ENCODE results near the gene RAI1. TPM values are rescaled to one million over a fixed set of nuclear protein-coding genes. Genes with fewer than 3 reads are reported as not detected.

RAI1 gene
- total RNA-seq, 1 experiment from 2014 or later = 13.1 TPM

DNA sequence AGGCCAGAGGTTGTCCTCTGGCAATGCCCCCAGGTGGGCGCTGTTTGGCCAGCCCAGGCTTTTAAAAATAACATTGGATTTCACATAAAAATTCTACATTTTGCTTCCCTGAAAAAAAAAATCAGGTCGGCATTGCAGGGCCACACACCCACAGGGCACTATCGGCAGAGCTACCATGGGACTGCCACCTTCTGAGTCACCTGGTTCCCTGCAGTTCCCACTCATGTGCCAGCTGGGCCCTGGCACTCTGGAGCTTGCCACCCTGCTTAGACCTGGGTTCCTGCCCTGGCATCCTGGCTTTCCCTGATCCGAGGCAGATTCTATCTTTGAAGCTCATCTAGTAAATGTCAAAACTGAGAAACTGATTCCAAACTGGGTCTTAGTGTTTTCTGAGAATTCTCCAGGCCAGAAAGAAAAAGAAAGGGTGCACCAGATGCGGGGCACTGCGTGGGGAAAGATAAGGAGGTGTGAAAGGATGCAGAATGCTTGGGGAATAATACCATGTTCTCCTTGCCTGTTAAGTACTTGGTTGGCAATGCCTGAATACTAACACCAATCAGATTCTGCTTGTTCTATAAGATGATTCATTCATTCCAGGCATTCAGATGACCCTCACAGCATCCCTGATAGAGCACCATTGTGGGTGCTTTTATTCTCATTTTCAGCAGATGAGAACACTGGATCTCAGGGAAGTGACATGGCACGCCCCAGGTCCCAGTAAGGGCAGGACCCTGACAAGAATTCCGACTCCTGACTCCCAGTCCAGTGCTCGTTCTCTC lies 51.8 kb downstream of the RAI1 start:
- DNase-seq (ENCODE audit: low read depth) = peak; percentile 62

- DNase-seq (ENCODE audit: low read depth) = no peak
Measured at GRCh38 chr17:17736205-17737183, 55.2 kb downstream of the RAI1 start.

DNA sequence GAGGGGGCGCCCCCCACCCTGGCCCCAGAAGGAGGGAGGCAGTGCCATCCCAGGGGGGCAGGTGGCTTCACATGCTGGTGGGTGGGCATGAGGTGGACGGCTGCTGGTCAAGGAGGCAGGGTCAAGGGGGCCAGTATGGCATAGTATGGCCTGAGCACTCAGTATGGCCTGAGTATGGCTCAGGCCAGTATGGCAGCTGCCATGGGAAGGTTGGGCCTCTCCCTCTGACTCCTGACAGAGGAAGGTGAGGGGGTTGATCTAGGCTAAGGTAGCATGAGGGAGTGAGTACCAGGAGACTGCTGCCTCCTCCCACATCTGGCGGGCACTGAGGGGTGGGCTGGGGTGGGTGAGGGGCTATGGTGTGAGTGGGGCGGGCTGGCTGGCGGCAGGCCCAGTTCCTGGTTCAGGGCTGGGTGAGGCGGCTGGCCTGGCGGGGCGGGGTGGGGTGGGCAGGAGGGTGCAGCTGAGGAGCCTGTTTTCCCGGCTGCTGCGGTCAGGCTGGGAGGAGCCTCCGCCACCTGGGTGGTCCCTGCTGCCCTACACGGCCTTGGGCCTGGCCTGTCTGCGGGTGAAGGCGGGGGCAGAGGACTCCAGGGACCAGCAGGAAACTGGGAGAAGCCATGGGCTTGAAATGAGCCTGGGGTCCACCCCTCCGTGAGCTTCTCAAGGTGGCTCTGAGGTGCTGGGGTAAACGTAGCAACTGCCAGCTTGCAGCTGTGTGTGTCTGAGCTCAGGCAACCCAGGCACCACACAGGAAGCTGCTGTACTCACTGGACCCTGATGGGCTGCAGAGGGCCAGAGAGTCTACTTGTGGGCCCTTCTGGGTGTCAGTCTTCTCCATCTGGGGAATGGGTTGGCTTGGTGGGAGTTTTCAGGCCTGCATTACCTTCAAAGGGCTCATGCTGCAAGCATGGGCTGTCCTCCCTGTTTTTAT lies 57.0 kb downstream of the RAI1 start:
- DNase-seq (ENCODE audit: low read depth) = no peak

- DNase-seq (ENCODE audit: low read depth) = peak; percentile 27
Measured at GRCh38 chr17:17738901-17739300, 57.6 kb downstream of the RAI1 start.

DNA sequence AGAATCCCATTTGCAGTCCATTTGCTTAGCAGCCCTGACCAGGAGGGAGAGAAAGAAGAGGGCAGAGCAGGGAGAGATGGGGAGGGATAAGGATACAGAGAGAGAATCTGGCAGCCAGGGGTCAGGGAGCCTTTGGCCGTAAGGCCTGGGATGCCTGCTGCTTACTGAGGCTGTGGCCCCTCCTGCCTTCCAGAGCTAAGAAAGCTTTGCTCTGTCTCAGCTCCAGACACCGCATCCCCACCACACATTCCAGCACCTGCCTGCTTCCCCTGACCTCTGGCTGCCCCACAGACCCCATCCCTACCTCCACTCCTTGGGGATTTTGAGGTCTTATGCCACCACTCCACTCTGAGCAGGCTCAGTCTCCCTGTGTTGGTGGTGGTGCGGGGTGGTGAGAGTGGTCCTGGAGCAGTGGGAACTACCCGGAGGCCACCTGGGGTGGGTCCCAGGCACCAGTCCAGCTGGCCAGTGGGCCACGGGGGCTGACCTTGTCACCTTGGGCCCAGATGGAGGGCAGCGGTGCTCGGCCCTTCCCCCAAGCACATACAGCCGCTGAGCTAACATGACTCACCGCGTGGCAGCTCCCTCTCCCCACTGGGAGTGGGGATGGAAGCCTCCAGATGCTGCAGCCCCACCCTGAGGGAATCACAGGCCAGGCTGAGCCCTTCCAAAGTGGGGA lies 58.3 kb downstream of the RAI1 start:
- peak; percentile 60 for DNase-seq (ENCODE audit: low read depth)

- DNase-seq (ENCODE audit: low read depth) = no peak
Measured at GRCh38 chr17:17740615-17741348, 59.5 kb downstream of the RAI1 start.

- DNase-seq (ENCODE audit: low read depth) = no peak
Measured at GRCh38 chr17:17741349-17742023, 60.2 kb downstream of the RAI1 start.

DNA sequence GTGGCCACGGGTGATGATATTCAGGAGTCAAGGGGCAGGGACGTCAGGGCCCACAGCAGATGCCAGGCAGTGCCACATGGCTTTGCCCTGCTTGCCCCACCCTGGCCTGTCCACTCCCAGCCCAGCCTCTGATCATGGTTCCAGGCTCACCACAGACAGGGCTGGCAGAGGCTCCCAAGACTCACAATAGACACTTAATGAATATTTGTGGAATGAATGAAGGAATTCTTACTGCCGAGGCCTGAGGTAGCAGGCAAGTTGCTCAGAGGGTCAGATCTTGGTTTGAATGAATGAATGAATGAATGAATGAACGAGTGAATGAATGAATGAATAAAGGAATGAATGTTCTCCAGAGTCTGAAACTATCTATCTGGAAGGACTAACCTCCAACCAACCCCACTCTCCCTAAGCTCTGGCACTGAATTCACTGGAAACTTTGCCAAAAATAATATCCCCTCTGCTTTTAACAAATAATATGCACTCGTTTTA lies 60.9 kb downstream of the RAI1 start:
- no peak for DNase-seq (ENCODE audit: low read depth)

DNA sequence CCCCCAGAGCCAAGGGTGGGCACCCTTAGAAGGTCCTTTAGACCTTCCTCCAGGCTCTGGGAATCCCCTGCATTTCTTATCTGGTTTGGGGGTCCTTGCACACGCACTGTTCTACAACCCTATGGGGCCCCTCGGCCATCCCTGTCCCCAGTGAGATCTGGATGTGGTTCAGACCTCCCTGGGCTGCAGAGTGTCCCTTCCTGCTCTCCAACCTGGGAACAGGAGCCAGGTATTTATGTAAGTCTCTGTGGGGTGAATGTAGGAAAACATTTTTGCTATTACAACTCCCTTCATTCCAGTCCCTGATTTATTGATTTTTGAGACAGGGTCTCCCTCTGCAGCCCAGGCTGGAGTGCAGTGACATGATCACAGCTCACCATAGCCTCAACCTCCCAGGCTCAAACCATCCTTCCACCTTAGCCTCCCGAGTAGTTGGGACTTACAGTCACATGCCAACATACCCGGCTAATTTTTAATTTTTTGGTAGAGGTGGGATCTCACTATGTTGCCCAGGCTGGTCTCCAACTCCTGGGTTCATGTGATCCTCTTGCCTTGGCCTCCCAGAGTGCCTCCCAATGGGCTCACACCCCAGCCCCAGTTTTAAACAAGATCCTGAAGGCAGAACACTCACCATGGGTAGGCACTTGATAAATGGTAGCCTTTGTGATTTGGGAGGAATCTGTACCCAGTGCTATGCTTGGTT lies 61.6 kb downstream of the RAI1 start:
- no peak for DNase-seq (ENCODE audit: low read depth)

- no peak for DNase-seq (ENCODE audit: low read depth)
Measured at GRCh38 chr17:17743391-17744112, 62.3 kb downstream of the RAI1 start.

- DNase-seq (ENCODE audit: low read depth) = no peak
Measured at GRCh38 chr17:17744116-17744515, 62.9 kb downstream of the RAI1 start.

DNA sequence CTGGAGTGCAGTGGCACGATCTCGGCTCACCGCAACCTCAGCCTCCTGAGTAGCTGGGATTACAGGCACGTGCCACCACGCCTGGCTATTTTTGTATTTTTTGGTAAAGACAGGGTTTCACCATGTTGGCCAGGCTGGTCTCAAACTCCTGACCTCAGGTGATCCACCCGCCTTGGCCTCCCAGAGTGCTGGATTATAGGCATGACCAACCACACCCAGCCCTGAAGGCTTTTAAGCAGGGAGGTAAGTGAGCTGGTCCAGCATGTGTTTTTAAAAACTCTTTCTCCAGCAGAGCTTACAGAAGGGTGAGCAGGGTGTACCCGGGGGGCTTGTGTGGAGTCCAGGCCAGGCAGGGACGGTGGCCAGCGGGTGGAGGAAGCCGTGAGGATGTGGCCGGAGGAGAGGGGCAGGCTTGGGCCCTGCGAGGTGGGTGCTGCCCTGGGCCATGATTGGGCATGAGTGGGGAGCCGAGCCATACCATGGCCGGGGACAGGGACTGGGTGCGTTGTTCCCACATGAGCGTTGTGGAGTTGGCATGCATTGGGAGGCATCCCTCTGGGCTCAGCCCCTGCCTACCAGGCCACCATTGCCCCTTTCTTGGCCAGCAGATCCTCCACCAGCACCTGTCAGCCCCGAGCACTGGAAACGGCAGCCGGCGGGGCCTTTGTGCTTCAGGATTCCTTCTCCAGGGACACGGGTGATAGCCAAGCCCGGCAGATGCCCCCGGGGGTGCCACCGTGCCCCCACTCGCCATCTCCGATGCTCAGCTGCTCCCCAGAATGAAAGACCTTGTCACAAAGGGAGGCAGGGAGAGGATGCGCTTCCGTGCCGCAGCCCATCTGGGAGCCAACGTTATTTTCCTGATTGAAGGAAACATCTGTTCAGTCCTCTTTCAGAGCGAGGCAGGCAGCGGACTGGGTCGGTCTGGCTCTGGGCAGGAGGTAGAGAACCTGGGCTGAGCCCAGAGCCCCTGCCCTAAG lies 64.5 kb downstream of the RAI1 start:
- peak; percentile 34 for DNase-seq (ENCODE audit: low read depth)

DNA sequence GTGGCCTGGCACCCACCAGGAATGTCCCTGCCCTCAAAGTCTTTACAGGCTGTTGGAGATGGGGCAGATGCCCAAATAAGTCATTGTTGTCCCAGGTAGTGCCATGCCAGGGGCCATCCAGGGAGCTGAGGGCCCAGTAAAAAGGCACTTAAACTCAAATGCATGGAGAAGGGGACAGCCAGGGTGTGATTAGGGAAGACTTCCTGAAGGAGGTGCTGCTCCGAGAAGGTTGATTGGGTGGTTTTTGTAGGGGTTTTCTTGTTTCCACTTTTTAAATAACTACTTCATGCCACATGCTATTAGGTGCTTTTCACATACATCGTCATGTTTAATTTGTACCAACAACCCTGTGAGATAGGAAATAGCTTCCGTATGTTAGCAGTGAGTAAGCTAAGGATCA lies 66.9 kb downstream of the RAI1 start:
- no peak for DNase-seq (ENCODE audit: low read depth)

DNA sequence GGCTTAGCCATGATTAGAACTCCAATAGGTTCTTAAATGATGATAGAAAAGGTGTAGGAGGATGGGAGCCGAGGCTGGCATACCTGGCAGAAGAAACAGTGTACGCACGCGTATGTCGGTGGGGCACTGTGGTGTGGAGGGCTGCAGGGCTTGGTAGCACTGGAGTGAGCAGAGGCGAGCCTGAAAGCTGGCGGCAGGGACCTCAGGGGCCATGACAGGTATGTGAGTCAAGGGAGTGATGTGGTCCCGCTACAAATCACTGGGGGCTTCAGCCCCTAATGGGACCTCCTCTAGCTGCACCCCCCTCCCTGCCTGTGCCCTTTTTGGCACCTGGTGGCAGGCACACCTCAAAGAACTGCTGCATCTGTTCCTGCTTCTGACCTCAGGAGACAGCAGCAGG lies 67.3 kb downstream of the RAI1 start:
- DNase-seq (ENCODE audit: low read depth) = no peak

DNA sequence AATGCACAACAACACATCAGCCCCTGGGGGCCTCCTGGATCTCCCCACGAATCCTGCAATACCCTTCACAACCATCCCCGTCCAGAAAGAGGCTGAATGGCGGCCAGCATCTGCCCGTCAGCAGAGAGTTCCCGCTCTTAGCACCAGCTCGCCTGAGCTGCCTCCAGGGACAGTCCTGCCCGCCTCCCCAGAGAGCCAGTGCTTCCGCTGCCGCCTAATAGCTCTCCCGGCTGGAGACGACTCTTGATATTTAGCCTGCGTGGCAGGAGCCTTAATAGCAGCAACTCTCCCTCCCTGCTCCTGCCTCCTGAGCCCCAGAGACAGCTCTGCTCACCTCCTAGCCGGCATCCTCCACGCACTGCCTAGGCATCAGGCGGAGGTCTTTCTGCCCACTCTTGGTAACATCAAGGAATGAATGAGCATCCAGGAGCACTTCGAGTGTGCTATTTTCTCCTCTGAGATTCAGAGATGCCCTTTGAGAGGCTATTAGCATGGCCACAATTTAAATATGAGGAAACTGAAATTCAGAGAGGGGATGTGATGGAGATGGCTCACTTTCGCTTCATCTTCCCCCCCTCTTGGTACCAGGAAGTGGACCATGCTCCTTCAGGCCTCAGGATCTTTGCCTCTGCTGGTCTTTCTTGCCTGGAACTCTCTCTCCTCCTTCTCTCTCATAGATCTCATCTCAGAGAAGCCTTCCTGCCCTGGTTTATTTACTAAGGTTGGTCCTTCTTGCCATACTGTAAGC lies 67.9 kb downstream of the RAI1 start:
- DNase-seq (ENCODE audit: low read depth) = no peak

DNA sequence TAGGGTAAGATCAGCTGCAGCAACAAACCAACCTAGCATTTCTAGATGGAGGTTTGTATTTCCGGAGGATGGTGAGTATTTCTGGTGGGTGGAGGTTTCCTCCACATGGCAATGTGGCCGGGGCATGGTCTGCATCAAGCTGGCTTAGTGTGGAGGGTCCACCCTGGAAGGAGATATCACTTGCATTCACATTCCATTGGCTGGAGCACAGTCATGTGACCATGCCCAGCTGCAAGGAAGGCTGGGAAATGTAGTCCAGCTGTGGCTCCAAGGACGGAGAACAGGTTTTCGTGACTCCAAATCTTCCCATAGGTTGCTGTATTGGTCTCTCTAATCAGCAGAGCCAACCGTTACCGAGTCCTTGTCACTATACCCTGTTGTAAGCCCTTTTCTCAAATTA lies 68.7 kb downstream of the RAI1 start:
- peak; percentile 28 for DNase-seq (ENCODE audit: low read depth)
